Ishikawa (cell line): ENCODE results near the gene CADM1.
A peak's percentile ranks its signal among the peaks of the same experiment; 100 is the strongest.

Source experiments
- CEBPB ChIP-seq: IDR thresholded peaks from 2 replicates; pipeline ENCODE4 v1.6.1; 2012
- CREB1 ChIP-seq: IDR thresholded peaks from 2 replicates; pipeline ENCODE4 v1.6.1; 2012; ENCODE audit warnings: low read depth
- EP300 ChIP-seq: IDR thresholded peaks from 2 replicates; pipeline ENCODE4 v1.6.1; 2012; ENCODE audit warnings: borderline replicate concordance
- MAX ChIP-seq: IDR thresholded peaks from 2 replicates; pipeline ENCODE4 v1.6.1; 2012
- NFIC ChIP-seq: IDR thresholded peaks from 2 replicates; pipeline ENCODE4 v1.6.1; 2012
- RAD21 ChIP-seq: IDR thresholded peaks from 2 replicates; pipeline ENCODE4 v1.6.1; 2012; ENCODE audit warnings: low read depth
- REST ChIP-seq: IDR thresholded peaks from 2 replicates; pipeline ENCODE4 v1.6.1; 2012; ENCODE audit warnings: low read depth, mild to moderate bottlenecking
- TAF1 ChIP-seq: IDR thresholded peaks from 2 replicates; pipeline ENCODE4 v1.6.1; 2012; ENCODE audit warnings: low read depth, mild to moderate bottlenecking
- TCF12 ChIP-seq: IDR thresholded peaks from 2 replicates; pipeline ENCODE4 v1.6.1; 2012; ENCODE audit warnings: low read depth
- TEAD4 ChIP-seq: IDR thresholded peaks from 2 replicates; pipeline ENCODE4 v1.6.1; 2012
- USF1 ChIP-seq: IDR thresholded peaks from 2 replicates; pipeline ENCODE4 v1.6.1; 2012
- YY1 ChIP-seq: IDR thresholded peaks from 2 replicates; pipeline ENCODE4 v1.6.1; 2012; ENCODE audit warnings: low read depth
- ZBTB7A ChIP-seq: IDR thresholded peaks from 2 replicates; pipeline ENCODE4 v1.6.1; 2012; ENCODE audit warnings: low read depth

- TF ChIP-seq NFIC (no peak), CREB1 (no peak), REST (no peak), TAF1 (no peak), EP300 (no peak), MAX (no peak), YY1 (no peak), TCF12 (no peak), RAD21 (peak; percentile 13; the same call in 1 of the 2 replicates), USF1 (no peak), ZBTB7A (no peak), CEBPB (no peak), TEAD4 (no peak)
These were observed 333.9 kb downstream of the CADM1 start for GRCh38 chr11:115170133-115170815.
